NCI-H1048 (cell line): Measurements from ENCODE around the gene UBE3C.

Source experiments
- DNase-seq: peaks from one replicate; lab custom pipeline; 2025; lab: John Stamatoyannopoulos, UW

UBE3C gene

DNA sequence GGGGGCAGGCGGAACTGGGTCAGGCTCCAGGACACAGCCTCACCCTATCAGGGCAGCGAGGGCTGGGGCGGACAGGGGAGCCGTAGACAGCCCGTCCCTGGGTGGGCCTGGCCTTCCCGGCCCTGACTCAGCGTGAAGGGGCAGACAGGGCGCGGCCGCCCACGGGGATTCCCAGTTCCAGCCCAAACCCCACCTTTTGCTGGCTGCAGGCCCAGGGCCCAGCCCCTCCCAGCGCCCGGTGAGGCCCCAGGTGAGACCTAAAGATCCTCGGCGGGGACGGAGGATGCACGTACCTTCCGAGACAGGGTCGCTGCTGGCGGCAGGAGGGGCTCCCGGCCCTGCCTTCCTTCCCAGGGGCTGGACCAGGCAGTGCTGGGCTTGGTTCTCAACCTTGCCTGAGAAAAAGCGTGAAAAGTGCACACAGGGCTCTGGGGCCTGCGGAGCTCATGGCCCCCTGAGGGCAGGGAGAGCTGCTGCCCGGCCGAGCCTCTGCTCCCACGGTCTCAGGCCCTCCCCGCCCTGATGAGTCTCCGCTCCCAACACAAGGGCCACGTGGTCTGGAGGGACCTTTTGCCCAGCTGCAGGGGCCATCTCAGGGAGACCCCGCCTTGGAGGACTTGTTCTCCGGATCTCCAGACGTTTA is 154.2 kb downstream of the UBE3C start:
- DNase-seq: no peak

DNA sequence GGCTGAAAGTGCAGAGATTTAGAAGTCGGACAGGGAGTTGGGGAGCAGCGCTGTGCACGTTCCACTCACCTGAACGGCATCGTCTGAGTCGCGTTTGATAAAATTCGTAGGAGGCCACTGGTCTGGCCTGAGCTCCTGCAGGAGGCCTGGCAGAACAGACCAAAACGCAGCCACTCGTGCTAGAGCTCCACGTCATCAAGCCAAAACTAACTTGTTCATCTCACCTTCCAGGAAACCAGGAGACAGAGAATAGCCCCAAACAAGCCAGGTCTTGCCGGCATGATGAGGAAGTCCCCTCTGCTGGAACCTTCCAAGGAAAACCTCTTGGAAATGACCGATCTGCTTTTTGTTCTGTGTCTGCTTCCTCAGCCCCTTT is 154.7 kb downstream of the UBE3C start:
- no peak for DNase-seq

DNA sequence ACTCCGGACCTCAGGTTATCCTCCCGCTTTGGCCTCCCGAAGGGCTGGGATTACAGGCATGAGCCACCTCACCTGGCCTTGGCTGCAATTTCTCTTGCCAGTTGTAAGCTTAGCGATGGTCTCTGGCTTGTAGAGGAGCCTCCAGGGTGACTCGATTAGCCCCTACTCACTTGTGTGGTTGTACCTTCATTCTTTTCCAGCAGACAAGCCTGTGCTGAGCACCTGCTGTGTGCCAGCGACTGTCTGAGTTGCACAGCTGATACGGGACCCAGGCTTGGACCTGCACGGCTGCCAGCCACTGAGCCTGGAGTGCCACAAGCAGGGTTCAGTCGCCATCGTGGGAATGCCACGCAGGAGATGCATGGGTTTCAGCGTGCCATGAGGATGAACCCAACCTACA is 156.0 kb downstream of the UBE3C start:
- no peak for DNase-seq

DNA sequence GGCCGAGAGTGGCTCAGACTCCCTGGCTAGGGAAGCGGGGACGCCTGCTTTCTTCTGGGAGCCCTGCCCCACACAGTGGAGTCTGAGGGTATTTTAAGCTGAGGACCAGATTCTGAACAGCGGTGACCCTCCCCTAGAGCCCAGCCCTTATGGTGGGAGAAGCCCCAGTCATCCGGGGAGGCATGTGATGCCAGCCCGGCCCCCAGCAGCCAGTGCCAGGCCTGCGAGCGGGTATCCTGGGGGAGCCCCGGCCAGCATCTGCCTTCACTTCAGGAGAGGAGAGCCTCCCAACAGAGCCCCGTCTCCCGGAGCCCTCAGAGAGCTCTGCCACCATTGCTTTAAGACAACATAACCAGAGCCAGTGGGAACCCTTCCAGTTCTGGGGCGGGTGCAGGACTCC is 156.6 kb downstream of the UBE3C start:
- no peak for DNase-seq

DNA sequence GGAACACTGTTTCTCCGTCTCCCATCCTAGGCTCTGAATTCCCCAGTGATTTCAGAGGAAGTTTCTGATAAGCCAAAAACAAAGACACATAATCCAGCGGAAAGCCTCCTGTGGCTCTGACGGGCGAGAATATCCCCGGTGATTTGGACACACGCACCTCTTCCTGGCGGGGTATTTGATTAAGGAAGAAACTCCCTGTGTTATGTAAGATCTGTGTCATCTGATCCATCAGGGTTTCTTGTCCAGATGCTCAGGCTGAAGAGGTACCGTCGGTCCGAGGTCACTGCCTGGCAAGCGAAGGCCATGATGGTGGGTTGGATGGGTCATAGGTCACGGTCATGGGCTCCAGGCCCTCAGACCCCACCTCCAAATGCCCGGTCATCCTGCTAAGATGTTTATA is 158.5 kb downstream of the UBE3C start:
- no peak for DNase-seq

DNA sequence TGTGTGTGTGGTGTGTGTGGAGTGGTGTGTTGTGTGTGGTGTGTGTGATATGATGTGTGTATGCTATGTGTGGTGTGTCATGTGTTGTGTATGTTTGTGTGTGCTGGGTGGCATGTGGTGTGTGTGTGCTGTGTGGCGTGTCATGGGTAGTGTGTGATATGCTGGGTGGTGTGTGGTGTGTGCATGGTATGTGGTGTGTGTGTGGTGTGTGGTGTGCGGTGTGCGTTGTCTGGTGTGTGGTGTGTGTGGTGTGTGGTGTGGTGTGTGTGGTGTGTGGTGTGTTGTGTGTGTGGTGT is 160.5 kb downstream of the UBE3C start:
- DNase-seq: no peak

DNA sequence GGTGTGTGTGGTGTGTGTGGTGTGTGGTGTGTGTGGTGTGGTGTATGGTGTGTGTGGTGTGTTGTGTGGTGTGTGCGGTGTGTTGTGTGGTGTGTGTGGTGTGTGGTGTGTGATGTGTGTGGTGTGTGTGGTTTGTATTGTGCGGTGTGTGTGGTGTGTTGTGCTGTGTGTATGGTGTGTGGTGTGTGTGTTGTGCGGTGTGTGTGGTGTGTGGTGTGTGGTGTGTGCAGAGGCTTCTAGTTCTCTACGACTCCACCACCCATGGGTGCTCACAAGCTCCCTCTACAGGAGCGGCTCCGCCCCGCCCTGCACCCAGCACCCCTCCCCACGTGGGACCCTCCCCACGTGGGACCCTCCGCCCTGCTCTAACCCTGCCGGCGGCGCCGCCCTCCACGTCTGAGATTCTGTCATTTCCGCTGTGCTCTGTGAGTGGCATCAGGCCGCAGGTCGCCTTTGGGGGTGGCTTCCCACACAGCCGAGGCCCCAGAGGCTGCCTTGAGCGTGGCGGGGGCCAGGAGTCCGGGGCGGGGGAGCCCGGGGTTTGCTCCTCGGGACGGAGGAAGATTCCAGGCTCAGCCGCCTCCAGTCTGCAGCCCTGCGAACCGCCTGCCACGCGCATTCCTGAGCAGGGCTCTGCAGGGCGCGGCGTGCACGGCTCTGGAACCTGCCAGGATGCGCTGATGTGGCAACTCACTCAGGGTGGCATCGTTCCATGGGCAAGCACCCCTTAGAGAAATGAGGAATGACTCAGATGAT is 161.1 kb downstream of the UBE3C start:
- no peak for DNase-seq

DNA sequence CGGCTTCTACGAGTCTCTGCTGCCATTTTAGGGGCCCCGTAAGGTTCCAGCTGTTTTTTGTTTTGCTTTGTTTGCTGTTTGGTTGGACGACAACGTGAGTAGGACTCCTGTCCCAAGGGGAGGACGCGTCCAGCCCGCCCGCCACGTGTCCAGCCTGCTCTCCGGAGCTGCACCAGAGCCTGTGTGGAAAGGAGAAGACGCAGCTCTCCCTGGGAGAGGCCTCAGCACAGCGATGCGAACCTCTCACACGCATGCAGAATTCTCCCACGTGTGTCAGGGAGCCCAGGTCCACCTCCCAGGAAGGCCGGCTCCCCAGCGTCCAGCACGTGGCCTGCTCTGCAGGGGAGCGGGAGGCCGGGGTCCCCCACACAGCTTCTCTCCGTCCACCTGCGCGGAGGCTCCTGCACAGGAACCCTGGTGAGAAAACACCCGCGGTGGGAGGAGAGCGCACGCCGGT is 161.7 kb downstream of the UBE3C start:
- DNase-seq: no peak

DNA sequence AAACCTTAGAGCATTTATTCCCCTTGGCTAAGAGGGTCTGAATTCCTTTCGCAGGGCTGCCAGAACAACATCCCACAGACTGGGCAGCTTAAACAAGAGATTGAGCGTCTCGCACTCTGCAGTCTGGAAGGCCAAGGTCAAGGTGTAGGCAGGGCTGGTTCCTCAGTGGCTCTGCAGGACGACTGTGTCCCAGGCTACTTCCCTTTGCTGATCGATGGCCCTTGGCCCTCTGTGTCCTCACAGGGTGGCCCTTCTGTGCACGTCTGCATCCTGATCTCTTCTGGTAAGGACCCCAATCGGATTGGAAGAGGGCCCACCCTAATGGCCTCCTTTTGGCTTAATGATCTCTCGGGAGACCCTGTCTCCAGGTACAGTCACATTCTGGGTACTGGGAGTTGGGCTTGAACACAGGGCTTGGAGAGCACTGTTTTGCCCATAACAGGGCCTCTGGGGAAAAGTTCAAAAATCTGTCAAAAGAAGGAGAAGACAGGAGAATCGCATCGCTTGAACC is 162.9 kb downstream of the UBE3C start:
- no peak for DNase-seq

DNA sequence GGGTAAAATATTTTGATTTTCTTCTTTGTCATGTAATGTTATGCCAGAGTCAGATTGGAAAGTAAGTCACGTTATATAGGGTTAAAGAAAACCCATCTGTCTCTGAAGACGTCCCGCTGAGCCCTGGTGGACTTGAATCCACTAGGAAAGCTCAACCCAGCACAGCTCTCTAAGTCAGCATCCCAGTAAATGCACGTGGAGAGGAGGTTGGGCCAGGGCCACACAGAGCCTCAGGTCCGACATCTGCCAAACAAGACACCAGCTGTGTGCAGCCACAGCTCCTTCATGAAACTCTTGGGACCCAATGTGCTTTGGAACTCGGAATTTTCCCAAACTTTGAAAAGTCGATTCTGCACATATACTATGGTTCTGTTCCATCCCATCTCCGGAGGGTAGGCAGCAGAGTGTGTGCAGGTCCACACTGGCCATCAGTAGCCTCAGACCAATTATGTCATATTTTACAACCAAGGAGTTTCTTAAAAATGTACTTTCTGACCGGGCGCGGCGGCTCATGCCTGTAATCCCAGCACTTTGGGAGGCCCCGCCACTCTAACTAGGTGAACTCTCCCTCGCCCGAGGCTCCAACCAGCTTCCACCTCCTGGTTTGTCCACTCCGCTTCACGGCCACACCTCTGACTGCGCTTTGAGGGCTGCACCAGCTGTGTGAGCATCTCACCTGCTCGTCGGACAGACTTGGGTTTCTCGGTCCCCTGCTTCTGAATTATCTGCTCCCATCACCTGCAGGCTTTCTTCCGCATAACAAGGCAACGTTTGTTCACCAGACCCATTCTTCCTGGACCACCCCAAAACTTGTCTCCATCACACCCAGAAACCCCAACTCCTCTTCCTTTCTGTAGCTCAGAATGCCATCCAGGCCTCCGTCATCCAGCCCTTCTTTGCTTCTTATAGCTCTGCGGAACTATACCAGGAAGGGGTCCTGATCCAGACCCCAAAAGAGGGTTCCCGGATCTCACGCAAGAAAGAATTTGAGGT is 168.4 kb downstream of the UBE3C start:
- no peak for DNase-seq

DNA sequence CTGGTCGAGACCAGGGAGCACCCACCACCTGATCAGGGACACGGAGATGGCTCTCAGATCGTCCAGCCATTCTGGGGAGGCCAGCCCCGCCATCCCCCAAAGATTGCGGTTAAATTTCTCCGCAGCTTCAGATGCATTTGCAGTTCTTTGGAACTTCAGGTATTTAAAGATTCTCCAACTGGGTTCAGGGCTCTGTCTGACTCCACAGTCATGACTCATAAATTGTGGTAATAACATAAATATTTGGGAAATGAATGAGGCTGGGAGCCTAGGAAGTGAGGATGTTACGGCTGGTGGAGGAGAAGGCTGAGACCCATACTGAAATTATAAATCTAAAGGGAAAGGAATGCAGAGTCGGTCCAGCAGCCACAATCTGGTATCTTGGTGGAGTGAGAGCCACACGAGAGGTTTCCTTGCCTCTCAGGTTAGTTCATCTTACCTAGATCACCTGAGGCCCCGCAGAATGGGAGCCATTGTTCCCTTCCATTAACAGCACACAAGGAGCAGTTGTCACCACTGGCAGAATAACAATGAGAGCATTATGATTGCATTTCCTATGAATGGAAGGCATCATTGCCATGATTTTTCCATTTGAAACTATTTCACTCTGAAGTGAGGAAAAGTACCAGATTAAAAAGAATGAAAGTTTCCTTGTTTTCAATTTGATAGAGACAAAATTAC is 171.4 kb downstream of the UBE3C start:
- DNase-seq: peak; percentile 13

DNA sequence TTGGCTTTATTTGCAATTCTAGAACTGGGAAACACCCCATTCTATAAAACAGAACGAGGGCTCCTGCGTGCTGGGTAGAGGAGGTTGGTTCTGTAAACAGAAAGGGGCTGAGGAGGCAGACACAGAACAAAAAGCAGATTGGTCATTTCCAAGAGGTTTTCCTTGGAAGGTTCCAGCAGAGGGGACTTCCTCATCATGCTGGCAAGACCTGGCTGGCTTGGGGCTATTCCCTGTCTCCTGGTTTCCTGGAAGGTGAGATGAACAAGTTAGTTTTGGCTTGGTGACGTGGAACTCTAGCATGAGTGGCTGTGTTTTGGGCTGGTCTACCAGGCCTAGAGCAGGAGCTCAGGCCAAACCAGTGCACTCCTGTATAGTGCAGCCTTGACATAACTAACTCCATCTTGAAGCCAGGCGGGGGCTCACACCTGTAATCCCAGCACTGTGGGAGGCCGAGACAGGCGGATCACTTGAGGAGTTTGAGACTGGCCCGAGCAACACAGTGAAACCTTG is 172.0 kb downstream of the UBE3C start:
- DNase-seq: no peak

DNA sequence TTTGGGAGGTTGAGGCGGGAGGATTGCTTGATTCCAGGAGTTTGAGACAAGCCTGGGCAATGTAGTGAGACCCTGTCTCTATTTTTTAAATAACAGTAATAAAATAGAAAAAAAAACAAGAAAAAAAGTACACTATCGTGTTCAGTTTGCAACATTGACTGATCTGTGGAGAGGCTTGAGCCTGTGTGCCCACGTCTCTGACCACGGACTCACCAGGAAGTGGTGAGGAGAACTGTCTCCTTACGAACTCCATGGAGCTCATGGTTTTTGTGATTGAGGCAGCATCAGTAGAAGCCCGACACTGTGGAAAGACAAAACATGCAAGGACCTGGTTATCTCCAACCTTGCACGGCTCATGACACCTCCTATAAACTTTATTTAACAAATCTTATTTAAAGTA is 174.2 kb downstream of the UBE3C start:
- no peak for DNase-seq

DNA sequence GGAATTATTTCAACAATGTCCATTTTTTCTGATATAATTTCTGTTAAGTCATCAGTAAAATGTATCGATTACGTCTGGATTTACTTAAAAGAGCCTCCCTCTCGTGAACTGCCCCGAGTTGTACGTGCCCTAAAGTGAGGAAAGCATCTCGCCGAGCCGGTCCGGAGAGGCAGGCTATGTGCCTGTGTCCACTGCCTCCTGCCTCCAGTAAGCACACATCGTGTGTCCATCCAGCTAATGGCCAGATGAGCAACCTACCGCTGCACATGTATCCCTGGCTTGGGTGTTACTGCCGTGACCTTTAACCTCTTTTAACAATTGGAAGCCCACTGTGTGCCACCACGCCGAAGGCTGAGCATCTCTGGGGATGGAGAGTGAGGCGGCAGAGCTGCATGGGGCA is 174.9 kb downstream of the UBE3C start:
- no peak for DNase-seq

DNA sequence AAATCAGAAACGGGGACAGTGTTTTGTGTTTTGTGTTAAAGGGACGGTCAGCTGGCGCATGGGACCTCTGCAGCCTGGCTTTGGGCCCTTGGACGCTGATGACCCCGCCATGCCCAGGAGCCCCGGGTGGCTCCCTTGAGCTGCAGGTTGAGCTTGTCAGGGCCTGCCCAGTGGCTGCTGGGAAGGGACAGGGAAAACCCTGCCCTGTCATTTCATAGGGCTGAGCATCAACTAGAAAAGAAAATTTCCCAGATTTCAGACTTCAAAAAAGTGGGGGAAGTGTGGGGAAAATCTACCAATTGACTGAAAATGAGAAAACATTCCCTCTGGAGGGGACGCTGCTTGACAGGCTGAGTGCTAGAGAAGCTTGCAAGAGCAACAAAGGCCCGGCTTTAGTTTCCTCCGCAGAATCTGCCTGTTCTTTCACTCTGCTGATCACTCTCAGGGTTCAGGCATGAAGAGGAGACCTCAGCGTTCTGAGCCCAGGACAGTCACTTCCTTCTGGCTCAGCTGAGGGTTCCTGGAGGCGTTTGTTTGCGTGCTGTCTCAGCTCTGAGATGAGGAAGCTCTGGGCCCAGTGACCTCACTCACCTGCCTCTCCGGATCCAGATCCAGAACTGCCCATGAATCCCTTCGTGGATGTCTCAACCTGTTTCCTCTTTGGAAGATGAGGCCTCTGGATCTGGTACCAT is 179.4 kb downstream of the UBE3C start:
- no peak for DNase-seq
